GM23248 (cell line): ENCODE measurements around the gene DENND2C.

Experiments used
- EZH2 ChIP-seq: fragments of 200-600 bp; sonication (generic); IDR thresholded peaks from 2 replicates; pipeline ENCODE4 v1.6.1; 2018; ENCODE audit warnings: antibody characterized with exemption, mild to moderate bottlenecking; ENCODE audit not compliant: insufficient read depth, poor library complexity, severe bottlenecking
- EZH2phosphoT487 ChIP-seq: fragments of 200-600 bp; sonication (generic); IDR thresholded peaks from 2 replicates; pipeline ENCODE4 v1.6.1; 2018; ENCODE audit warnings: antibody characterized with exemption, moderate library complexity, mild to moderate bottlenecking, low read depth; ENCODE audit not compliant: insufficient read depth

DNA sequence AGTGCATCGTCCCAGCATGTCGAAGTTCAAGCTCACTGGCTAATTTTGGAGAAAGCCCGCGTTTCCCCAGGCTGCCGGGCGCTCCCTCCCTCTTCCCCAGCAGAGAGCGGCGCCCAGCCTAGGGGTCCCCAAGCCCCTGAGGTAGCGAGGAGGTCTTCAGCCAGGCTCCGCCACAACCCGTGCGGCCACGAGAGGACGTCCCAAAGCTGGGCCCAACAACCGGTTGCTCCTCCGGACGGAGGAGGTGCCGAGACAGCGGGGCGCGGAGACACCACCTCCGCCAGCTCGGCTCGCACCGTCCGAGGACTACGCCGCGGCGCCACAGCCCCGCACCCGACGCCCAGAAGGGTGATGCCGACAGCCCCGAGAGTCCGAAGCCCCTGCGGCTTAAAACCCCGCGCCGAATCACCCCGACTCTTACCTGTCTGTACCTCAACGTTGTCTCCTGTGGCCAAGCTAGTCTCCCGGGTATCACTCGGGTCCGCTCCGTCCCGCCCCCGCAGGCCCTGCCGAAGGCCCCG is at the start of gene DENND2C:
- TF ChIP-seq EZH2 (no peak), EZH2phosphoT487 (no peak)
